K562 (cell line): ENCODE results near the gene AMPD3. TPM values are rescaled to one million over a fixed set of nuclear protein-coding genes. Genes with fewer than 3 reads are reported as not detected.

Experiments
- RFX5 ChIP-seq: IDR thresholded peaks from 2 replicates; pipeline ENCODE4 v1.6.1; 2011; ENCODE audit warnings: low read depth, mild to moderate bottlenecking, improper control_type of control experiment, low read length
- STAT6 ChIP-seq: sonication (generic); formaldehyde crosslinking; IDR thresholded peaks from 2 replicates; pipeline ENCODE4 v1.8.1; 2023; ENCODE audit warnings: mild to moderate bottlenecking, missing genetic modification reagents
- WHSC1 ChIP-seq: IDR thresholded peaks from one replicate; pipeline ENCODE4 v1.6.1; 2012; ENCODE audit warnings: low read length, control low read depth, inconsistent platforms
- ZBTB7A ChIP-seq: IDR thresholded peaks from 2 replicates; pipeline ENCODE4 v1.6.1; 2011; ENCODE audit warnings: low read depth, mild to moderate bottlenecking, low read length, moderate library complexity, borderline replicate concordance; ENCODE audit not compliant: control insufficient read depth
- ZNF232 ChIP-seq: sonication (generic); formaldehyde crosslinking; IDR thresholded peaks from 2 replicates; pipeline ENCODE4 v1.8.0; 2022; ENCODE audit warnings: mild to moderate bottlenecking, missing genetic modification reagents
- ZNF324 ChIP-seq: fragments of 250-450 bp; sonication (Bioruptor Pico); IDR thresholded peaks from 2 replicates; pipeline ENCODE4 v1.4.0; 2020; ENCODE audit warnings: mild to moderate bottlenecking
- ZNF778 ChIP-seq: fragments of 450-650 bp; formaldehyde crosslinking; IDR thresholded peaks from 2 replicates; pipeline ENCODE4 v1.4.0; 2020; ENCODE audit warnings: mild to moderate bottlenecking, moderate library complexity
- polyA plus RNA-seq, 8 experiments: library from polyadenylated mRNA; depleted of rRNA in 4 of 8; stranded (reverse) in 5 of 8; unstranded in 3 of 8; fragments of >200 nt; fragmentation: Nextera tagmentation in 2 of 8; fragmentation: Illumina TruSeq in 1 of 8; extraction: Ambion mirVana in 2 of 8; extraction: Trizol in 1 of 8; gene quantifications; 2 replicates each; pipeline versions ENCODE4 v1.2.1 to v1.2.3, GENCODE V29; 2011 to 2014; ENCODE audit warnings: inconsistent platforms in 1 of 8, missing spikeins in 1 of 8
- total RNA-seq, 7 experiments: library from RNA; depleted of rRNA in 6 of 7; stranded (reverse); fragments of >200 nt in 6 of 7; fragmentation: Illumina TruSeq in 2 of 7; extraction: Trizol in 2 of 7; gene quantifications; 2 replicates each; pipeline versions ENCODE4 v1.2.1 to v1.2.3, GENCODE V29; 2011 to 2021; ENCODE audit warnings: low replicate concordance in 1 of 7
- TF ChIP-seq, protein P1 (sequence below): fragments of 450-650 bp; formaldehyde crosslinking; conservative IDR thresholded peaks from 2 replicates; pipeline ENCODE4 v1.4.0; 2022; ENCODE audit warnings: mild to moderate bottlenecking, missing genetic modification characterization
- TF ChIP-seq, protein P2 (sequence below): fragments of 200-800 bp; sonication (Bioruptor generic); IDR thresholded peaks from 2 replicates; pipeline ENCODE4 v1.6.1; 2017; ENCODE audit warnings: missing genetic modification characterization, missing compliant biosample characterization

Gene AMPD3
- total and polyA plus RNA-seq, 9 of the 15 experiments (the other 6 are each of a cell fraction or from before 2014, with no cell fraction given) = 4.4 to 23.6 (median 11.2) TPM

GRCh38 chr11:10490398-10491241, 35.6 kb downstream of the AMPD3 start (continued):
- TF ChIP-seq, protein P1, sequence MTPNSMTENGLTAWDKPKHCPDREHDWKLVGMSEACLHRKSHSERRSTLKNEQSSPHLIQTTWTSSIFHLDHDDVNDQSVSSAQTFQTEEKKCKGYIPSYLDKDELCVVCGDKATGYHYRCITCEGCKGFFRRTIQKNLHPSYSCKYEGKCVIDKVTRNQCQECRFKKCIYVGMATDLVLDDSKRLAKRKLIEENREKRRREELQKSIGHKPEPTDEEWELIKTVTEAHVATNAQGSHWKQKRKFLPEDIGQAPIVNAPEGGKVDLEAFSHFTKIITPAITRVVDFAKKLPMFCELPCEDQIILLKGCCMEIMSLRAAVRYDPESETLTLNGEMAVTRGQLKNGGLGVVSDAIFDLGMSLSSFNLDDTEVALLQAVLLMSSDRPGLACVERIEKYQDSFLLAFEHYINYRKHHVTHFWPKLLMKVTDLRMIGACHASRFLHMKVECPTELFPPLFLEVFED = no peak
- TF ChIP-seq ZNF232 (CRISPR knock-in tag) (no peak), ZNF778 (CRISPR knock-in tag) (no peak), ZNF324 (CRISPR knock-in tag) (no peak), STAT6 (CRISPR knock-in tag) (no peak), RFX5 (no peak), ZBTB7A (no peak), WHSC1 (no peak)
- TF ChIP-seq, protein P2, sequence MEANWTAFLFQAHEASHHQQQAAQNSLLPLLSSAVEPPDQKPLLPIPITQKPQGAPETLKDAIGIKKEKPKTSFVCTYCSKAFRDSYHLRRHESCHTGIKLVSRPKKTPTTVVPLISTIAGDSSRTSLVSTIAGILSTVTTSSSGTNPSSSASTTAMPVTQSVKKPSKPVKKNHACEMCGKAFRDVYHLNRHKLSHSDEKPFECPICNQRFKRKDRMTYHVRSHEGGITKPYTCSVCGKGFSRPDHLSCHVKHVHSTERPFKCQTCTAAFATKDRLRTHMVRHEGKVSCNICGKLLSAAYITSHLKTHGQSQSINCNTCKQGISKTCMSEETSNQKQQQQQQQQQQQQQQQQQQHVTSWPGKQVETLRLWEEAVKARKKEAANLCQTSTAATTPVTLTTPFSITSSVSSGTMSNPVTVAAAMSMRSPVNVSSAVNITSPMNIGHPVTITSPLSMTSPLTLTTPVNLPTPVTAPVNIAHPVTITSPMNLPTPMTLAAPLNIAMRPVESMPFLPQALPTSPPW (CRISPR knock-in tag) = peak; percentile 94
